ENCODE results near the gene IDS. TPM values are rescaled to one million over a fixed set of nuclear protein-coding genes. Genes with fewer than 3 reads are reported as not detected.

IDS gene
- total RNA-seq, 3 donors from 2014 or later (not counting 1 experiment from before 2014, with no cell fraction given): 286 to 344 (median 317) TPM

- 11% methylated on average over 9 of the region's 9 CpGs for WGBS (ENCODE audit: insufficient coverage)
- no peak for TF ChIP-seq CTCF (IDR thresholded peaks at IDR 0.05)
- H3K4me1 Mint-ChIP-seq: peaks cover 53 to 59% of the 10 kb centered on the region in 2 donors
- ATAC-seq: peak; percentile 68 to 86 (median 83)
- H3K27me3 ChIP-seq (ENCODE audit: control insufficient read depth, insufficient read depth, low read length): no peaks in the 10 kb centered on the region
- no peaks in the 10 kb centered on the region for H3K36me3 ChIP-seq (ENCODE audit: control insufficient read depth, insufficient read depth, low read length)
- H3K4me1 ChIP-seq (ENCODE audit: control insufficient read depth, insufficient read depth, low read length): peaks cover 45% of the 10 kb centered on the region
- H3K27me3 Mint-ChIP-seq (ENCODE audit: low read depth in 2 of 2): no peaks in the 10 kb centered on the region
- intact Hi-C loops (cut with micrococcal nuclease): loop anchor here (1.0 to 10.0 kb wide), 3 partner anchors 9 to 1599 kb away; partner anchors contain the start of genes FMR1, IDS and TMEM185A
- H3K9me3 Mint-ChIP-seq: no peaks in the 10 kb centered on the region
- peak overlapping the region; percentile 88 for H3K27ac Mint-ChIP-seq
- peak overlapping the region; percentile 82 for H3K27ac ChIP-seq (ENCODE audit: low read length)
- peak overlapping the region; percentile 45 for H3K4me3 Mint-ChIP-seq
- H3K4me3 ChIP-seq (ENCODE audit: low read length): no peak overlapping the region
- H3K9me3 ChIP-seq (ENCODE audit: control insufficient read depth, insufficient read depth, low read length): no peaks in the 10 kb centered on the region
- DNase-seq: peak; percentile 40 to 56
- H3K36me3 Mint-ChIP-seq: no peaks in the 10 kb centered on the region
Observed at GRCh38 chrX:149513825-149514428, 8.8 kb upstream of the IDS start.

GRCh38 chrX:149512225-149512885, 7.2 kb upstream of the IDS start:
- Histone ChIP-seq H3K9me3 (ENCODE audit: control insufficient read depth, insufficient read depth, low read length) (no peaks in the 10 kb centered on the region), H3K36me3 (ENCODE audit: control insufficient read depth, insufficient read depth, low read length) (no peaks in the 10 kb centered on the region), H3K4me3 (ENCODE audit: low read length) (no peak overlapping the region), H3K27ac (ENCODE audit: low read length) (peak overlapping the region; percentile 82), H3K4me1 (ENCODE audit: control insufficient read depth, insufficient read depth, low read length) (peaks cover 45% of the 10 kb centered on the region), H3K27me3 (ENCODE audit: control insufficient read depth, insufficient read depth, low read length) (no peaks in the 10 kb centered on the region)
- intact Hi-C loops (cut with micrococcal nuclease): loop anchor here (5.0 to 10.0 kb wide), 2 partner anchors 120 to 1598 kb away; partner anchors contain the start of genes FMR1 and TMEM185A
- peak; percentile 42 to 59 (median 46) for ATAC-seq
- DNase-seq: peak; percentile 35 to 81
- peak; percentile 59 for TF ChIP-seq CTCF (IDR thresholded peaks at IDR 0.05)
- Mint-ChIP-seq H3K9me3 (no peaks in the 10 kb centered on the region), H3K27me3 (ENCODE audit: low read depth in 2 of 2) (peaks cover 0 to 2% of the 10 kb centered on the region in 2 donors), H3K36me3 (no peaks in the 10 kb centered on the region), H3K27ac (peak overlapping the region; percentile 88), H3K4me3 (peak overlapping the region; percentile 60), H3K4me1 (peaks cover 45 to 52% of the 10 kb centered on the region in 2 donors)
- 65% methylated on average over 4 of the region's 4 CpGs for WGBS (ENCODE audit: insufficient coverage)

- Mint-ChIP-seq H3K9me3 (no peaks in the 10 kb centered on the region), H3K4me3 (no peak overlapping the region), H3K27me3 (ENCODE audit: low read depth in 2 of 2) (peaks cover 0 to 10% of the 10 kb centered on the region in 2 donors), H3K4me1 (peaks cover 36 to 39% of the 10 kb centered on the region in 2 donors), H3K27ac (peak overlapping the region in 1 of 2 donors; percentile 8), H3K36me3 (no peaks in the 10 kb centered on the region)
- H3K27ac ChIP-seq (ENCODE audit: low read length): no peak overlapping the region
- H3K36me3 ChIP-seq (ENCODE audit: control insufficient read depth, insufficient read depth, low read length): no peaks in the 10 kb centered on the region
- WGBS (ENCODE audit: insufficient coverage): 94% methylated on average over 5 of the region's 5 CpGs
- intact Hi-C loops (cut with micrococcal nuclease): loop anchor here (5.0 to 10.0 kb wide), 2 partner anchors 121 to 1596 kb away; partner anchors contain the start of genes FMR1 and TMEM185A
- no peak for DNase-seq
- peaks cover 44% of the 10 kb centered on the region for H3K4me1 ChIP-seq (ENCODE audit: control insufficient read depth, insufficient read depth, low read length)
- no peak for TF ChIP-seq CTCF (IDR thresholded peaks at IDR 0.05)
- no peak overlapping the region for H3K4me3 ChIP-seq (ENCODE audit: low read length)
- no peak for ATAC-seq
- no peaks in the 10 kb centered on the region for H3K9me3 ChIP-seq (ENCODE audit: control insufficient read depth, insufficient read depth, low read length)
- no peaks in the 10 kb centered on the region for H3K27me3 ChIP-seq (ENCODE audit: control insufficient read depth, insufficient read depth, low read length)
Observed at GRCh38 chrX:149511081-149511480, 6.0 kb upstream of the IDS start.
